ENCODE results near the gene HSPB6. TPM values are rescaled to one million over a fixed set of nuclear protein-coding genes. Genes with fewer than 3 reads are reported as not detected.

Gene HSPB6
- total RNA-seq, 1 donor from 2014 or later: 1.9 TPM

GRCh38 chr19:35712567-35713505 lies 44.0 kb downstream of the HSPB6 start:
- H3K9me3 ChIP-seq (ENCODE audit: insufficient read depth, low read depth, low read length): no peaks in the 10 kb centered on the region
- H3K9ac ChIP-seq (ENCODE audit: low read length): no peak overlapping the region
- H3K36me3 ChIP-seq (ENCODE audit: insufficient read depth, low read length): no peaks in the 10 kb centered on the region
- FAIRE-seq: no peak
- H3K4me3 Mint-ChIP-seq (ENCODE audit: unreplicated experiment): no peak overlapping the region
- no peak overlapping the region for H2AFZ ChIP-seq (ENCODE audit: low read depth, low read length)
- no peaks in the 10 kb centered on the region for H3K9me3 Mint-ChIP-seq (ENCODE audit: unreplicated experiment)
- H3K4me2 ChIP-seq (ENCODE audit: low read length): no peak overlapping the region
- H3K27me3 Mint-ChIP-seq (ENCODE audit: low read depth, unreplicated experiment): peaks cover 6% of the 10 kb centered on the region
- H3K27me3 ChIP-seq (ENCODE audit: insufficient read depth, low read length): peaks cover 2% of the 10 kb centered on the region
- H3K4me1 ChIP-seq (ENCODE audit: insufficient read depth, low read length): peaks cover 10% of the 10 kb centered on the region
- TF ChIP-seq EZH2 (IDR thresholded peaks at IDR 0.05; ENCODE audit: insufficient read depth, low read length): no peak
- H3K4me3 ChIP-seq (ENCODE audit: insufficient read depth, low read depth, low read length): no peak overlapping the region
- peaks cover 8% of the 10 kb centered on the region for H3K36me3 Mint-ChIP-seq (ENCODE audit: low read depth, unreplicated experiment)
- no peak overlapping the region for H3K27ac Mint-ChIP-seq (ENCODE audit: unreplicated experiment)
- no peak overlapping the region for H3K27ac ChIP-seq (ENCODE audit: low read depth, low read length)
- peaks cover 2% of the 10 kb centered on the region for H3K4me1 Mint-ChIP-seq (ENCODE audit: low read depth, unreplicated experiment)
- H4K20me1 ChIP-seq (ENCODE audit: insufficient read depth, low read length): no peaks in the 10 kb centered on the region
- no peak for DNase-seq (ENCODE audit: low read depth)
- H3K79me2 ChIP-seq (ENCODE audit: insufficient read depth, low read length): no peaks in the 10 kb centered on the region

- no peaks in the 10 kb centered on the region for H3K36me3 ChIP-seq (ENCODE audit: insufficient read depth, low read length)
- Mint-ChIP-seq H3K27me3 (ENCODE audit: low read depth, unreplicated experiment) (peaks cover 8% of the 10 kb centered on the region), H3K4me1 (ENCODE audit: low read depth, unreplicated experiment) (no peaks in the 10 kb centered on the region), H3K9me3 (ENCODE audit: unreplicated experiment) (no peaks in the 10 kb centered on the region), H3K4me3 (ENCODE audit: unreplicated experiment) (peak overlapping the region; percentile 34), H3K27ac (ENCODE audit: unreplicated experiment) (no peak overlapping the region), H3K36me3 (ENCODE audit: low read depth, unreplicated experiment) (peaks cover 8% of the 10 kb centered on the region)
- FAIRE-seq: no peak
- H2AFZ ChIP-seq (ENCODE audit: low read depth, low read length): no peak overlapping the region
- TF ChIP-seq CTCF (IDR thresholded peaks at IDR 0.05; ENCODE audit: insufficient read depth, low read depth, low read length): no peak
- no peak for TF ChIP-seq EZH2 (IDR thresholded peaks at IDR 0.05; ENCODE audit: insufficient read depth, low read length)
- H3K79me2 ChIP-seq (ENCODE audit: insufficient read depth, low read length): no peaks in the 10 kb centered on the region
- H3K27me3 ChIP-seq (ENCODE audit: insufficient read depth, low read length): peaks cover 2% of the 10 kb centered on the region
- H3K4me3 ChIP-seq (ENCODE audit: insufficient read depth, low read depth, low read length): no peak overlapping the region
- no peak overlapping the region for H3K27ac ChIP-seq (ENCODE audit: low read depth, low read length)
- H3K4me1 ChIP-seq (ENCODE audit: insufficient read depth, low read length): peaks cover 4% of the 10 kb centered on the region
- H4K20me1 ChIP-seq (ENCODE audit: insufficient read depth, low read length): no peaks in the 10 kb centered on the region
- no peak overlapping the region for H3K9ac ChIP-seq (ENCODE audit: low read length)
- DNase-seq (ENCODE audit: low read depth): no peak
- no peak overlapping the region for H3K4me2 ChIP-seq (ENCODE audit: low read length)
- no peaks in the 10 kb centered on the region for H3K9me3 ChIP-seq (ENCODE audit: insufficient read depth, low read depth, low read length)
Measured at GRCh38 chr19:35710784-35711723, 45.8 kb downstream of the HSPB6 start.

GRCh38 chr19:35708391-35708790 lies 48.4 kb downstream of the HSPB6 start:
- Histone ChIP-seq H3K79me2 (ENCODE audit: insufficient read depth, low read length) (no peaks in the 10 kb centered on the region), H4K20me1 (ENCODE audit: insufficient read depth, low read length) (no peaks in the 10 kb centered on the region), H2AFZ (ENCODE audit: low read depth, low read length) (no peak overlapping the region), H3K4me3 (ENCODE audit: insufficient read depth, low read depth, low read length) (no peak overlapping the region), H3K27ac (ENCODE audit: low read depth, low read length) (no peak overlapping the region), H3K4me1 (ENCODE audit: insufficient read depth, low read length) (no peaks in the 10 kb centered on the region), H3K36me3 (ENCODE audit: insufficient read depth, low read length) (no peaks in the 10 kb centered on the region), H3K27me3 (ENCODE audit: insufficient read depth, low read length) (no peaks in the 10 kb centered on the region), H3K9me3 (ENCODE audit: insufficient read depth, low read depth, low read length) (no peaks in the 10 kb centered on the region), H3K9ac (ENCODE audit: low read length) (no peak overlapping the region), H3K4me2 (ENCODE audit: low read length) (no peak overlapping the region)
- Mint-ChIP-seq H3K27me3 (ENCODE audit: low read depth, unreplicated experiment) (peaks cover 12% of the 10 kb centered on the region), H3K9me3 (ENCODE audit: unreplicated experiment) (peaks cover 2% of the 10 kb centered on the region), H3K36me3 (ENCODE audit: low read depth, unreplicated experiment) (peaks cover 3% of the 10 kb centered on the region), H3K4me1 (ENCODE audit: low read depth, unreplicated experiment) (no peaks in the 10 kb centered on the region), H3K4me3 (ENCODE audit: unreplicated experiment) (no peak overlapping the region), H3K27ac (ENCODE audit: unreplicated experiment) (no peak overlapping the region)
- TF ChIP-seq CTCF (IDR thresholded peaks at IDR 0.05; ENCODE audit: insufficient read depth, low read depth, low read length): no peak
- no peak for TF ChIP-seq EZH2 (IDR thresholded peaks at IDR 0.05; ENCODE audit: insufficient read depth, low read length)
- FAIRE-seq: no peak
- no peak for DNase-seq (ENCODE audit: low read depth)

All from astrocyte (in vitro differentiated cells and primary cell).